ENCODE data around the gene OCRL.

DNA sequence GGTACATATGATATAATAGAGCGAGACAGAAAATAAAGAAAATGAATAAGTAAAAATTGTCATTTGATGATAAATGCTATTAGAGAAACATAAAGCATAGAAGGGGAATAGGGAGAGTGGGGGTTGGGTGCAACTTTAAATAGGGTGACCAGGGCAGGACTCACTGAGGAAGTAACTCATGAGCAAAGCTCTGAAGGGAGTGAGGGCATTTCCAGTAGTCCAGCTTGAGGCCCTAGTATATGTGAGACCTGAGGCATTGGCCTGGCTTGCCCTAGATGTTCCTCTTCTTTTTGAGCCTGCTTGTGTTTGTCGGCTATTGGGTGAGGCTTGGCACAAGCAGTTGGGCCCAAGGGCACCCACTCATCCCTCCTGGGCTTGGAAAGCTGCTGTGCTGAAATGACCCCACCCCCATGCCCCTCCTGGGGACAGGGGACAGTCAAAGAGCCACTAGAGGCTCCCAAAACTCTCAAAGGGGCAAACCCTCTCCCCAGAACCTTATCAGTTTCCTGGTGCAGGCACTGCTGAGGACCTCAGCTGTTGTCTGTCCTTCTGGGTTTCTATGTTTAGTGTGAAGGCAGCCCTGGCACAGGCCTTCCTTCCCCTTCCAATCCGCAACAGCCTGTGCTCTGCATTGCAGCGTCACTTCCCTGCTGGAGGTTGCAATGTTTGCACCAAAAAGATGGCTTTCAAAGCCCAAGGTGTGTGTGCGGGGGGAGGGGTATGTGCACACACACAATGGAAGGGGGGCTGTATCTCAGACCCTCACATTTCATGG lies 74.6 kb downstream of the OCRL start:
- TF ChIP-seq GATA3 (IDR thresholded peaks at IDR 0.05; ENCODE audit: low read depth, low read length) (no peak), GATA2 (IDR thresholded peaks at IDR 0.05; ENCODE audit: low read depth, low read length) (no peak)
